DOHH2 (cell line): ENCODE data around the gene FOXK1.

Experiments used
- H3F3A ChIP-seq: fragments of 200-600 bp; sonication (generic), shearing (Covaris generic); 2 replicates; pipeline ENCODE4 v1.6.0; 2016; ENCODE audit warnings: antibody characterized with exemption, mild to moderate bottlenecking; ENCODE audit not compliant: control insufficient read depth, insufficient read depth
- H3K27ac ChIP-seq: fragments of 200-600 bp; sonication (generic); 2 replicates; pipeline ENCODE4 v1.5.1; 2014; ENCODE audit warnings: low read depth, mild to moderate bottlenecking, low read length, moderate library complexity
- H3K27me3 ChIP-seq: fragments of 200-600 bp; sonication (generic); 2 replicates; pipeline ENCODE4 v1.6.1; 2014; ENCODE audit warnings: mild to moderate bottlenecking, low read length, mixed read lengths; ENCODE audit not compliant: control insufficient read depth
- H3K36me3 ChIP-seq: fragments of 200-600 bp; sonication (generic); 2 replicates; pipeline ENCODE4 v1.6.1; 2014; ENCODE audit warnings: mild to moderate bottlenecking, low read length, moderate library complexity, mixed read lengths; ENCODE audit not compliant: control insufficient read depth
- H3K4me1 ChIP-seq: fragments of 200-600 bp; sonication (generic); 2 replicates; pipeline ENCODE4 v1.6.1; 2014; ENCODE audit warnings: mild to moderate bottlenecking, low read length, mixed read lengths; ENCODE audit not compliant: control insufficient read depth
- H3K4me2 ChIP-seq: fragments of 200-600 bp; sonication (generic); 2 replicates; pipeline ENCODE4 v1.6.0; 2014; ENCODE audit warnings: mild to moderate bottlenecking, low read length, moderate library complexity
- H3K4me3 ChIP-seq: fragments of 200-600 bp; sonication (generic); 2 replicates; pipeline ENCODE4 v1.5.1; 2014; ENCODE audit warnings: mild to moderate bottlenecking, low read length, mixed read lengths
- H3K79me2 ChIP-seq: fragments of 200-600 bp; sonication (generic); 2 replicates; pipeline ENCODE4 v1.6.1; 2014; ENCODE audit warnings: mild to moderate bottlenecking, low read length, mixed read lengths; ENCODE audit not compliant: control insufficient read depth
- H3K9me2 ChIP-seq: fragments of 200-600 bp; sonication (generic); replicated peaks from 2 replicates; pipeline ENCODE4 v1.6.1; 2014; ENCODE audit warnings: mild to moderate bottlenecking, low read length, mixed read lengths; ENCODE audit not compliant: control insufficient read depth
- H3K9me3 ChIP-seq: fragments of 200-600 bp; sonication (generic); 2 replicates; pipeline ENCODE4 v1.6.1; 2014; ENCODE audit warnings: antibody characterized with exemption, low read length, mixed read lengths; ENCODE audit not compliant: control insufficient read depth, insufficient read depth
- H4K20me1 ChIP-seq: fragments of 200-600 bp; sonication (generic); 2 replicates; pipeline ENCODE4 v1.6.0; 2014; ENCODE audit warnings: low read depth, mild to moderate bottlenecking, antibody characterized with exemption, low read length, moderate library complexity; ENCODE audit not compliant: control insufficient read depth, insufficient read depth
- CTCF ChIP-seq: fragments of 200-600 bp; sonication (generic); IDR thresholded peaks from one replicate; pipeline ENCODE4 v1.5.1; 2014; ENCODE audit warnings: antibody characterized with exemption, mild to moderate bottlenecking, low read depth, low read length; ENCODE audit not compliant: poor library complexity, severe bottlenecking
- EZH2phosphoT487 ChIP-seq: fragments of 200-600 bp; sonication (generic); IDR thresholded peaks from 2 replicates; pipeline ENCODE4 v1.6.1; 2017; ENCODE audit warnings: borderline replicate concordance, mild to moderate bottlenecking, antibody characterized with exemption, low read length, moderate library complexity, mixed read lengths

FOXK1 gene

GRCh38 chr7:4745265-4745919 lies 63.3 kb downstream of the FOXK1 start:
- H3K4me2 ChIP-seq = peak overlapping the region; percentile 98

GRCh38 chr7:4745971-4746919 lies 64.2 kb downstream of the FOXK1 start:
- Histone ChIP-seq H3F3A (peaks cover 19% of the 10 kb centered on the region), H4K20me1 (no peaks in the 10 kb centered on the region), H3K9me2 (no peaks in the 10 kb centered on the region), H3K79me2 (peaks cover 71% of the 10 kb centered on the region), H3K36me3 (peaks cover 66% of the 10 kb centered on the region), H3K4me2 (peak overlapping the region; percentile 98), H3K9me3 (no peaks in the 10 kb centered on the region), H3K4me1 (peaks cover 50% of the 10 kb centered on the region), H3K4me3 (peak overlapping the region; percentile 75), H3K27ac (peak overlapping the region; percentile 90), H3K27me3 (no peaks in the 10 kb centered on the region)
- TF ChIP-seq EZH2phosphoT487 (no peak), CTCF (no peak)

More at GRCh38 chr7:4745265-4745919, 63.3 kb downstream of the FOXK1 start:
- H3K4me3 ChIP-seq = peak overlapping the region; percentile 75
- no peaks in the 10 kb centered on the region for H3K27me3 ChIP-seq
- peak overlapping the region; percentile 90 for H3K27ac ChIP-seq
- peaks cover 72% of the 10 kb centered on the region for H3K79me2 ChIP-seq
- TF ChIP-seq CTCF (no peak), EZH2phosphoT487 (no peak)
- H3F3A ChIP-seq = peaks cover 19% of the 10 kb centered on the region
- no peaks in the 10 kb centered on the region for H3K9me3 ChIP-seq
- peaks cover 69% of the 10 kb centered on the region for H3K36me3 ChIP-seq
- H4K20me1 ChIP-seq = no peaks in the 10 kb centered on the region
- H3K4me1 ChIP-seq = peaks cover 50% of the 10 kb centered on the region
- H3K9me2 ChIP-seq = no peaks in the 10 kb centered on the region

- H3K4me1 ChIP-seq = peaks cover 55% of the 10 kb centered on the region
- no peak overlapping the region for H3K4me3 ChIP-seq
- peaks cover 19% of the 10 kb centered on the region for H3F3A ChIP-seq
- peaks cover 77% of the 10 kb centered on the region for H3K79me2 ChIP-seq
- H4K20me1 ChIP-seq = no peaks in the 10 kb centered on the region
- no peaks in the 10 kb centered on the region for H3K9me2 ChIP-seq
- H3K9me3 ChIP-seq = no peaks in the 10 kb centered on the region
- TF ChIP-seq CTCF = no peak
- no peak for TF ChIP-seq EZH2phosphoT487
- H3K27me3 ChIP-seq = no peaks in the 10 kb centered on the region
- no peak overlapping the region for H3K27ac ChIP-seq
- peaks cover 64% of the 10 kb centered on the region for H3K36me3 ChIP-seq
- H3K4me2 ChIP-seq = no peak overlapping the region
Measured at GRCh38 chr7:4747013-4747412, 64.9 kb downstream of the FOXK1 start.
